HG02981 (cell line): Measurements from ENCODE around the gene TRPM7.
"Not testable (repeated sequence)": the region's sequence is repeated elsewhere in the genome, so short reads cannot be mapped to it uniquely, and the experiment has no call there.

ENCODE experiments used
- ATAC-seq: cut with Tn5 transposase; IDR thresholded peaks from one replicate; pipeline ENCODE4 v1.9.1; 2021; ENCODE audit warnings: mild to moderate bottlenecking, moderate library complexity; ENCODE audit not compliant: unreplicated experiment

Gene TRPM7

GRCh38 chr15:50590288-50590687 lies 96.3 kb downstream of the TRPM7 start:
- ATAC-seq, result no peak

GRCh38 chr15:50577492-50577891 lies 109.1 kb downstream of the TRPM7 start:
- ATAC-seq, result no peak

GRCh38 chr15:50576166-50576565 lies 110.4 kb downstream of the TRPM7 start:
- no peak for ATAC-seq

GRCh38 chr15:50573842-50574241 lies 112.8 kb downstream of the TRPM7 start:
- not testable (repeated sequence) for ATAC-seq

DNA sequence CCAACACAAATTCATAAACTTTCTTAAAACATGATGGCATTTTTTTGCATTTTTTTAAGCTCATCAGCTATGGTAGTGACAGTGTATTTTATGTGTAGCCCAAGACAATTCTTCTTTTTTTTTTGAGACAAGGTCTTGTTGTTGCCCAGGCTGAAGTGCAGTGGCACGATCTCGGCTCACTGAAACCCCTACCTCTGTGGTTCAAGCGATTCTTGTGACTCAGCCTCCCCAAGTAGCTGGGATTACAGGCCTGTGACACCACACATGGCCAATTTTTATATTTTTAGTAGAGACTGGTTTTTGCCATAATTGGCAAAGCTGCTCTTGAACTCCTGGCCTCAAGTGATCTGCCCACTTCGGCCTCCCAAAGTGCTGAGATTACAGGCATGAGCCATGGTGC lies 122.8 kb downstream of the TRPM7 start:
- no peak for ATAC-seq

DNA sequence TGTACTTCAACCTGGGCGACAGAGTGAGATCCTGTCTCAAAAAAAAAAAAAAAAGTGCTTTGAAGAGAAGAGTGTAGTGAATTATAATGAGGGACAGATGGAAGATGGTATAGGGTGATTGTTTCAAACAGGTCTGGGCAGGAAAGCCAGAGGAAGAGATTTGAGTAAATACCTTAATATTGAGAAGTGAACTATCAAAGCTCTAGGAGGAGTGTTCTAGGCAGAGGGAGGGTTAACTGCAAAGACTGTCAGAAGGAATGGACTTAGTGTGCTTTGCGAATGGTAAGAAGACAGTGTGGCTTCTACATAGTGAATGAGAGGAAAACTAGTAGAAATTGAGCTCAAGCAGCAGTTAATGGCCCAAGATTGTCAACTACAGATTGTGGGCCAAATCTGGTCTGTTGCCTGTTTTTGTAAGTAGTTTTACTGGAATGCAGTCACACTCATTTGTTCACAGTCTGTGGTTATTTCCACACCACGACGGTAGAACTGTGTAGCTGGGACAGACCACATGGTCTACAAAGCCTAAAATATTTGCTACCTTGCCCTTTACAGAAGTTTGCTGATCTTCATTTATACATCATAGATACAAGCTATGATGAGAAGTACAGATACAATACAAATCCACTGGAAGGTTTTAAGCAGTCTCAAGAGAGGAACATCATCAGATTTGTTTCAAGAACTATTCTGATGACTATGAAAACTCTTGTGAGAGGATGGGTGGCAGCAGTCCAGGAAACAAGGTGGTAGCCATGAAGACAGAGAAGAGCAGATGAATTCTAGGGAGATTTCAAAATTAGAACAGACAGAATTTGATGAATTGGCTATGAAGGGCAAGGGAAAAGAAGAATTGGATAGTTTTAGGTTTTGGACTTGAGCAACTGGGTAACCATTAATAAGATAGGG lies 123.6 kb downstream of the TRPM7 start:
- no peak for ATAC-seq

GRCh38 chr15:50558012-50558411 lies 128.6 kb downstream of the TRPM7 start:
- ATAC-seq, result no peak

- no peak for ATAC-seq
Observed at GRCh38 chr15:50556642-50557371, 129.8 kb downstream of the TRPM7 start.

GRCh38 chr15:50552238-50552637 lies 134.4 kb downstream of the TRPM7 start:
- no peak for ATAC-seq

- no peak for ATAC-seq
Observed at GRCh38 chr15:50549326-50549725, 137.3 kb downstream of the TRPM7 start.

DNA sequence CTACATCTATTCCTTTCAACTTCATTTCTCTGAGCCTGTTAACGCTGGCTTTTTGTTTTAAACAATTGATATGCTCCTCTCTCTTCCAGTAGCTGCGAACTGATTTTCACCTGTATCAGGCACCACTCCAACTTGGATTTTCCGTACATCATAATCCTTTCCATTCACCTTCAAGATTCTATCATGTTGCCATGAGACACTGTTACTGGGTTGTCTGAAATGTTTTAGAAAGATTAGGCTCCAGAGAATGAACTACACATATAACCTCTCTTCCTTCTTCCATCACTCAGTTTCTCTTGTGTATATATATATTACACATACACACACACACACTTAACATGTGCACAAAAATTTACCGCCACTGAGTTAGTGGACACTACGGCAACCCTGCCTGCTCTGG lies 140.0 kb downstream of the TRPM7 start, which contains the start of gene USP50:
USP50 (minus strand) TSS at position 101 of the 400 bp plus-strand sequence. CDS start 141 bp downstream, outside the sequence.
- ATAC-seq, result no peak

GRCh38 chr15:50544368-50544767 lies 142.2 kb downstream of the TRPM7 start:
- ATAC-seq, result no peak

DNA sequence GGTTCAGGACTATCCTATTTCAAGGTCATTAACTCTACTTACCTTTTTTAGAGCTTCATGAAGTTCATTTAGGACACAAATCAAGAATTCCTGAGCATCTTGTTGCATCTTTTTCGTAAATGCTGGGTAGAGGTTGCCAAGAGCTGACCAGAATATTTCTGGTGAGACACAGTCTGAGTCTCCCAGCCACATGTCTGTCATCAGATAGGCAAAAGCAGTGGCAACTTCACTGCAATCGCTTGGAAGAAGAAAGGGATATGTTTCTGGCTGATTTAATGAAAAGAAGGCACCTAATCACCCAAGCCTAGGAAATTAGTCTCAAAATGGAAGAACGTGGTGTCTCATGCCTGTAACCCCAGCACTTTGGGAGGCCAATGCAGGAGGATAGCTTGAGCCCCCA lies 143.0 kb downstream of the TRPM7 start:
- no peak for ATAC-seq

DNA sequence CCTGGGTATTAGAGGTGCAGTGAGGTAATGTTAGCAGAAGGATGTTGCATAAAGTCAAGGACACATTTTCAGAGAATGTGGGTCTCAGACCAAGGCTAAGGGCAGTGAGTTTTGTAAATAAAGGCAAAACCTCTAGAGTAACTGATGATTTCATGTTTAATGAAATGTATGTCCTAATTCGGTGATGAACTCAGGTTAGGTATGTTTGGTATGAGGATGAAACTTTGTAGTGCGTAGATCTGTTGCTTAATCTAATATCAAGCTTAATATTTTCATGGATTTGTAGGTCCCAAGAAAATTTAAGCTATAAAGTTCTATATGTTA lies 143.7 kb downstream of the TRPM7 start:
- ATAC-seq, result no peak

GRCh38 chr15:50531766-50532165 lies 154.8 kb downstream of the TRPM7 start:
- ATAC-seq, result no peak

GRCh38 chr15:50531163-50531562 lies 155.4 kb downstream of the TRPM7 start:
- ATAC-seq, result no peak

DNA sequence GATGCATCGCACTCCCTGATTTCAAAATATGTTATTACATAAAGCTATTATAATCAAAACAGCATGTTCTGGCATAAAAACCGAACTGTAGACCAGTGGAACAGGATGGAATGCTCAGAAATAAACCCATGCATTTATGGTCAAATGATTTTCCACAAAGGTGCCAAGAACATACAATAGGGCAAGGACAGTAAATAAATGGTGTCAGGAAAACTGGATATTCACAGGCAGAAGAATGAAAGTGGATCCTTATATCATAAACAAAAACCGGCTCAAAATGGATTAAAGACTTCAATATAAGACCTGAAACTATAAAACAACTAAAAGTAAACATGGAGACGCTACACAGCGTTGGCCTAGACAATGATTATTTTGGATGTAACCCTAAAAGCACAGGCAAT lies 162.7 kb downstream of the TRPM7 start:
- ATAC-seq, result no peak

GRCh38 chr15:50519740-50520425 lies 166.7 kb downstream of the TRPM7 start:
- no peak for ATAC-seq

GRCh38 chr15:50513001-50513400 lies 173.6 kb downstream of the TRPM7 start:
- no peak for ATAC-seq
